GM12878 (cell line): ENCODE measurements around the gene COX5A. TPM values are rescaled to one million over a fixed set of nuclear protein-coding genes. Genes with fewer than 3 reads are reported as not detected.

Source experiments
- BHLHE40 ChIP-seq, 2 experiments: fragments of 450-650 bp in 1 of 2; IDR thresholded peaks; 2 replicates each; pipeline ENCODE4 v1.6.1; 2011 to 2017; ENCODE audit warnings: low read depth in 2 of 2, borderline replicate concordance in 1 of 2, improper control_type of control experiment in 1 of 2, low read length in 1 of 2, mild to moderate bottlenecking in 1 of 2
- CTCF ChIP-seq, 3 experiments: IDR thresholded peaks in 2 of 3; conservative IDR thresholded peaks in 1 of 3; 2 replicates each; pipeline ENCODE4 v1.5.1; 2011; ENCODE audit warnings: low read depth in 3 of 3, low read length in 3 of 3, mild to moderate bottlenecking in 3 of 3, control low read depth in 2 of 3, moderate library complexity in 2 of 3, inconsistent platforms in 1 of 3, mixed read lengths in 1 of 3; ENCODE audit not compliant: control insufficient read depth in 2 of 3, insufficient read depth in 1 of 3; ENCODE audit errors: extremely low read depth in 1 of 3
- FOS ChIP-seq: IDR thresholded peaks from 3 replicates; pipeline ENCODE4 v1.6.1; 2011; ENCODE audit warnings: borderline replicate concordance; ENCODE audit not compliant: insufficient read length; ENCODE audit errors: extremely low read depth
- HDAC2 ChIP-seq: fragments of 200-600 bp; sonication (generic); IDR thresholded peaks from 2 replicates; pipeline ENCODE4 v1.6.1; 2017
- POLR2AphosphoS5 ChIP-seq: IDR thresholded peaks from 2 replicates; pipeline ENCODE4 v1.6.1; 2011; ENCODE audit warnings: mild to moderate bottlenecking, low read length, inconsistent platforms
- RAD21 ChIP-seq: IDR thresholded peaks from 2 replicates; pipeline ENCODE4 v1.6.1; 2011; ENCODE audit warnings: mild to moderate bottlenecking, low read depth, low read length, moderate library complexity; ENCODE audit not compliant: insufficient read depth
- RCOR1 ChIP-seq: conservative IDR thresholded peaks from 2 replicates; pipeline ENCODE4 v1.6.1; 2012; ENCODE audit warnings: low read depth, low read length, improper control_type of control experiment
- REST ChIP-seq: IDR thresholded peaks from 2 replicates; pipeline ENCODE4 v1.6.1; 2012; ENCODE audit warnings: mild to moderate bottlenecking, low read depth, low read length
- SREBF2 ChIP-seq: IDR thresholded peaks from 2 replicates; pipeline ENCODE4 v1.6.1; 2012; ENCODE audit warnings: mild to moderate bottlenecking, low read length
- TCF3 ChIP-seq: IDR thresholded peaks from 2 replicates; pipeline ENCODE4 v1.6.1; 2012; ENCODE audit warnings: low read depth, mild to moderate bottlenecking, low read length, borderline replicate concordance; ENCODE audit not compliant: insufficient read depth
- YY1 ChIP-seq: IDR thresholded peaks from 2 replicates; pipeline ENCODE4 v1.6.1; 2011; ENCODE audit warnings: low read depth, mild to moderate bottlenecking, low read length
- polyA plus RNA-seq, 11 experiments: library from polyadenylated mRNA; depleted of rRNA in 4 of 11; unstranded in 6 of 11; stranded (reverse) in 5 of 11; fragments of >200 nt; fragmentation: Nextera tagmentation in 4 of 11; fragmentation: Illumina TruSeq in 1 of 11; extraction: Ambion mirVana in 4 of 11; extraction: Trizol in 1 of 11; gene quantifications; 1 replicate in 1 of 11; 2 replicates in 10 of 11; pipeline versions ENCODE4 v1.2.1 to v1.2.3, GENCODE V29; 2011 to 2016; ENCODE audit warnings: inconsistent platforms in 2 of 11, missing spikeins in 2 of 11, low read depth in 1 of 11
- total RNA-seq, 4 experiments: library from RNA; depleted of rRNA in 3 of 4; stranded (reverse); fragments of >200 nt in 3 of 4; fragmentation: Illumina TruSeq in 1 of 4; extraction: Trizol in 1 of 4; gene quantifications; 2 replicates each; pipeline versions ENCODE4 v1.2.1 to v1.2.3, GENCODE V29; 2013 to 2021
- TF ChIP-seq, protein P1 (sequence below): fragments of 450-650 bp; IDR thresholded peaks from 2 replicates; pipeline ENCODE4 v1.6.1; 2017; ENCODE audit warnings: mild to moderate bottlenecking, moderate library complexity

COX5A gene
- total and polyA plus RNA-seq, 10 of the 15 experiments (the other 5 are each of a cell fraction or from before 2014, with no cell fraction given) = 84.5 to 1,218 (median 392) TPM

DNA sequence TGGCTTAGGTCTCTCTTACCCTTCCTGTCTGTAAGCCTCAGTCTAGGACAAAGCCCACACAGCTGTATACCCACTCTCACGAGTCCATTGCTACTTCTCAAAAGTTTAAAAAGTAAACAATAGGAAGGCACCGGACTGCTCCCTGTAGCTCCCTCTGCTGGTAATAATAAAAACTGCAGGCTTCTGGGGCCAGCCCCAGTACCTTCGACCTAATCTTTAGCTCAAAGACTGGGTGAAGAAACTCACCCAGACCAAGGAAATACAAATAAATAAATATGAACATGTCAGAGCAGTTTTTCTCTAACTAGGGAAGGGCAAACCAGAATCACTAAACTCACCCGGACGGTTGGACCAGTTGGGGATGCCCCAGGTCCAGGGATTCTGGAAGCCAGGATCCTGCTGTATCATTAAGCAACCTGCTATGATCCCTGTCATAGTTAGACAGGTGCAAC lies 36.2 kb downstream of the COX5A start (continued):
- TF ChIP-seq, protein P1, sequence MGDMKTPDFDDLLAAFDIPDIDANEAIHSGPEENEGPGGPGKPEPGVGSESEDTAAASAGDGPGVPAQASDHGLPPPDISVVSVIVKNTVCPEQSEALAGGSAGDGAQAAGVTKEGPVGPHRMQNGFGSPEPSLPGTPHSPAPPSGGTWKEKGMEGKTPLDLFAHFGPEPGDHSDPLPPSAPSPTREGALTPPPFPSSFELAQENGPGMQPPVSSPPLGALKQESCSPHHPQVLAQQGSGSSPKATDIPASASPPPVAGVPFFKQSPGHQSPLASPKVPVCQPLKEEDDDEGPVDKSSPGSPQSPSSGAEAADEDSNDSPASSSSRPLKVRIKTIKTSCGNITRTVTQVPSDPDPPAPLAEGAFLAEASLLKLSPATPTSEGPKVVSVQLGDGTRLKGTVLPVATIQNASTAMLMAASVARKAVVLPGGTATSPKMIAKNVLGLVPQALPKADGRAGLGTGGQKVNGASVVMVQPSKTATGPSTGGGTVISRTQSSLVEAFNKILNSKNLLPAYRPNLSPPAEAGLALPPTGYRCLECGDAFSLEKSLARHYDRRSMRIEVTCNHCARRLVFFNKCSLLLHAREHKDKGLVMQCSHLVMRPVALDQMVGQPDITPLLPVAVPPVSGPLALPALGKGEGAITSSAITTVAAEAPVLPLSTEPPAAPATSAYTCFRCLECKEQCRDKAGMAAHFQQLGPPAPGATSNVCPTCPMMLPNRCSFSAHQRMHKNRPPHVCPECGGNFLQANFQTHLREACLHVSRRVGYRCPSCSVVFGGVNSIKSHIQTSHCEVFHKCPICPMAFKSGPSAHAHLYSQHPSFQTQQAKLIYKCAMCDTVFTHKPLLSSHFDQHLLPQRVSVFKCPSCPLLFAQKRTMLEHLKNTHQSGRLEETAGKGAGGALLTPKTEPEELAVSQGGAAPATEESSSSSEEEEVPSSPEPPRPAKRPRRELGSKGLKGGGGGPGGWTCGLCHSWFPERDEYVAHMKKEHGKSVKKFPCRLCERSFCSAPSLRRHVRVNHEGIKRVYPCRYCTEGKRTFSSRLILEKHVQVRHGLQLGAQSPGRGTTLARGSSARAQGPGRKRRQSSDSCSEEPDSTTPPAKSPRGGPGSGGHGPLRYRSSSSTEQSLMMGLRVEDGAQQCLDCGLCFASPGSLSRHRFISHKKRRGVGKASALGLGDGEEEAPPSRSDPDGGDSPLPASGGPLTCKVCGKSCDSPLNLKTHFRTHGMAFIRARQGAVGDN = no peak
- TF ChIP-seq TCF3 = no peak
- TF ChIP-seq FOS = no peak
- TF ChIP-seq POLR2AphosphoS5 = no peak
- no peak for TF ChIP-seq RCOR1
- no peak for TF ChIP-seq HDAC2
- TF ChIP-seq BHLHE40 (IDR thresholded peaks at IDR 0.05; ENCODE audit: borderline replicate concordance in 1 of 2, low read depth in 2 of 2, low read length in 1 of 2) = 0 out of 4 replicates have a peak, but pooled peaks of 1 of the 2 experiments have one; percentile 13
- TF ChIP-seq REST = no peak
- peak; percentile 68 for TF ChIP-seq RAD21
- TF ChIP-seq YY1 = 0 out of 2 replicates have a peak, but pooled peaks have one; percentile 29
- TF ChIP-seq CTCF (IDR thresholded peaks at IDR 0.05 in 2 of 3, conservative IDR thresholded peaks at IDR 0.05 in 1 of 3; ENCODE audit: control insufficient read depth in 2 of 3, extremely low read depth in 1 of 3, insufficient read depth in 1 of 3, low read depth in 3 of 3, low read length in 3 of 3) = peak; percentile 75 to 88 (median 77)
- TF ChIP-seq SREBF2 = no peak
